Heart left ventricle (tissue), 13 donors: ENCODE data around the gene POLR2A.

ENCODE experiments used
- POLR2A ChIP-seq, 2 donors: fragments of 450-650 bp; IDR thresholded peaks; one replicate each; pipeline ENCODE4 v1.6.1; 2017; ENCODE audit warnings: antibody characterized with exemption in 2 of 2, mild to moderate bottlenecking in 2 of 2, moderate library complexity in 2 of 2
- TF ChIP-seq, protein P1 (sequence below), 12 donors: fragments of 200-600 bp; sonication (generic) in 4 of 12; IDR thresholded peaks; one replicate each; pipeline versions ENCODE4 v1.5.0 to v1.8.0; 2018 to 2022; ENCODE audit warnings: antibody characterized with exemption in 12 of 12, mild to moderate bottlenecking in 5 of 12
- donor health status: ischemic (EF 13 %, LVEDD 7.1; RV severe dilation, severe dysfunction).
- donor health status: DM: no; HTN: yes; CAD: no.
- donor health status: DM: no; HTN: no; CAD: no.
- donor health status: ischemic (EF 25% LVEDD 6.9; RV normal size, moderate dysfunction).
- donor health status: ischemic (EF 25% LVEDD 5.7; RV mildly dilated, moderate dysfunction).
- donor health status: ischemic (EF 35%, LVEDD 5.7; RV mildly dilated, moderate dysfunction).
- donor health status: nonischemic (EF 11% LVEDD 7.7; RV severe dilation, severe dysfunction).
- donor health status: DM: yes; HTN: yes; CAD: no.
- donor health status: PGD.
- donor health status: ischemic (EF 29% LVEDD 5.4; RV normal size, mild dysfunction).
- donor health status: nonischemic (EF 23%, LVEDD 6.1; RV moderate dilation, normal function).

DNA sequence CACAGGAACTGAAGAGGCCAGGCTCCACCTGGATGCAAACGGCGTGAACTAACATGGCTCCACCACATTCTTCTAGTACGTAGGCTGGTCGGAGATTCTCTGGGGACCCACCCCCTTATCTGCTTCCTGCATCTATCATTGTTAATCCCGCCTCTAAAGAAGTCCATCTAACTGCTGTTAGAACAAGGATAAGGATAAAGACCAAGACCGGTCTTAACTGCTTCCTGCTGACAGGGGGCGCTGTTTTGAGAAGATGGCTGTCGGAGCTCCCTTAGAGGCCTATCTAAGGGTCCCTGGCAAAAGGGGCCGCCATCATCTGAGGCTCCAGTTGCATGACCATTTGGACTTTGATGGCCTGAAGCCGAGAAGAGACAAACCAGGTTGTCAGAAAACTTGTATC, 38.9 kb downstream of the POLR2A start:
- TF ChIP-seq, protein P1, sequence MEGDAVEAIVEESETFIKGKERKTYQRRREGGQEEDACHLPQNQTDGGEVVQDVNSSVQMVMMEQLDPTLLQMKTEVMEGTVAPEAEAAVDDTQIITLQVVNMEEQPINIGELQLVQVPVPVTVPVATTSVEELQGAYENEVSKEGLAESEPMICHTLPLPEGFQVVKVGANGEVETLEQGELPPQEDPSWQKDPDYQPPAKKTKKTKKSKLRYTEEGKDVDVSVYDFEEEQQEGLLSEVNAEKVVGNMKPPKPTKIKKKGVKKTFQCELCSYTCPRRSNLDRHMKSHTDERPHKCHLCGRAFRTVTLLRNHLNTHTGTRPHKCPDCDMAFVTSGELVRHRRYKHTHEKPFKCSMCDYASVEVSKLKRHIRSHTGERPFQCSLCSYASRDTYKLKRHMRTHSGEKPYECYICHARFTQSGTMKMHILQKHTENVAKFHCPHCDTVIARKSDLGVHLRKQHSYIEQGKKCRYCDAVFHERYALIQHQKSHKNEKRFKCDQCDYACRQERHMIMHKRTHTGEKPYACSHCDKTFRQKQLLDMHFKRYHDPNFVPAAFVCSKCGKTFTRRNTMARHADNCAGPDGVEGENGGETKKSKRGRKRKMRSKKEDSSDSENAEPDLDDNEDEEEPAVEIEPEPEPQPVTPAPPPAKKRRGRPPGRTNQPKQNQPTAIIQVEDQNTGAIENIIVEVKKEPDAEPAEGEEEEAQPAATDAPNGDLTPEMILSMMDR (IDR thresholded peaks at IDR 0.05), result peak; percentile 29 to 62 (median 44)
- no peak for TF ChIP-seq POLR2A (IDR thresholded peaks at IDR 0.05)
